Suppressor macrophage treated with lipopolysaccharide for 4 hours (primary cell): ENCODE data around the gene PDHX.
"Not testable (repeated sequence)": the region's sequence is repeated elsewhere in the genome, so short reads cannot be mapped to it uniquely, and the experiment has no call there.

Experiments used
- DNase-seq: peaks from one replicate; pipeline ENCODE4 v3.0.0-alpha.2; 2020

Gene PDHX

DNA sequence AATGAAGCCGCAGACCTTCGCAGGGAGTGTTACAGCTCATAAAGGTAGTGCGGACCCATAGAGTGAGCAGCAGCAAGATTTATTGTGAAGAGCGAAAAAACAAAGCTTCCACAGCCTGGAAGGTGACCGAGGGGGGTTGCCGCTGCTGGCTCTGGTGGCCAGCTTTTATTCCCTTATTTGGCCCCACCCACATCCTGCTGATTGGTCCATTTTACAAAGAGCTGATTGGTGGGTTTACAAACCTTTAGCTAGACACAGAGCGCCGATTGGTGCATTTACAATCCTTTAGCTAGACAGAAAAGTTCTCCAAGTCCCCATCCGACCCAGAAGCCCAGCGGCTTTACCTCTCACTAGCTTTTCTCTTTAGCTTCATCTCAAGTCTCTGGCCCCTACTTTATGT lies 2.9 kb upstream of the PDHX start:
- not testable (repeated sequence) for DNase-seq

- DNase-seq: peak; percentile 27
Observed at GRCh38 chr11:34915136-34916014, 1.0 kb upstream of the PDHX start.

DNA sequence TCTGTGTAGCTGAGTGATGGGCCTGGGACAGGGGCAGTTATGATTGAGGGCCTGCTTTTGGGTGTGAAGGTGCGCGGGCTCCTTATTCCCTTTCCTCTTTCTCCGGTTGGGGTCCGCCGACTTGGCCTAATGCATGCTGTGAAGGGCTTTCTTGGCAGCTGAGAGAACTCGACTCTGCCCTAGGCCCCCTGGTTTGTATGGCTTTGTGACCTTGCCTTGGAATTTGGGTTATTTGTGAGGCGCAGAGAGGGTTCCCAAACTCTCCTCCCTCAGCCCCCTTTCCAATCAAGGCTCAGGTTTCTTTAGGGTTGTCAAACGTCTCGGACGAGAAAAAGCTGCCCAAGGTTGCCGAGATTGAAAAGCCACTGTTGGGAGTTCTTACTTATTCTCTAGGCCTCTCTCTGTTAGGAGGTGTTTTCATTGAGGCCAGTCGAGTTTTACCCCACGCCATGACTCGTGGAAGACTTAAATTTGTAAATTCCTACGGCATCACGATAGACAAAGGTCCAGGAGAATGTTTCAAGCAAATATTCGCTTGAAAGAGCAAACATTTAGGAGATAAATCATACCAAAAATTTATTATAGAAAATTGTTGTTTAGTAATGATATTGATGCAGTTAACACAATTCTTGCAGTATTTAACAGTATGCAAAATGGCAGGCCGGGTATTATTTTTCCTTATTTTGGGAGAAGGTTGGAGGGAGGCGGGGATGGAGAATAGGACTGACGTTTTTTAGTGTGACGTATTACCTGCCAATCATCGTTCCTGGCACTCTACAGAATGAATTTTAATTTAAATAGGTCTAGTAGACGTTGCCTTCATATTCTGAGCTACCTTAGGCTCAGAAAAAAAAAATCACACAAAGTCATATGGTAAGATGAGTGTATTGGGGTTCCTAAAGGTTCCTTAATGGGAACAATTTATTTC lies 689 bp downstream of the PDHX start:
- DNase-seq: no peak

- no peak for DNase-seq
Observed at GRCh38 chr11:34921156-34921555, 4.7 kb downstream of the PDHX start.

DNA sequence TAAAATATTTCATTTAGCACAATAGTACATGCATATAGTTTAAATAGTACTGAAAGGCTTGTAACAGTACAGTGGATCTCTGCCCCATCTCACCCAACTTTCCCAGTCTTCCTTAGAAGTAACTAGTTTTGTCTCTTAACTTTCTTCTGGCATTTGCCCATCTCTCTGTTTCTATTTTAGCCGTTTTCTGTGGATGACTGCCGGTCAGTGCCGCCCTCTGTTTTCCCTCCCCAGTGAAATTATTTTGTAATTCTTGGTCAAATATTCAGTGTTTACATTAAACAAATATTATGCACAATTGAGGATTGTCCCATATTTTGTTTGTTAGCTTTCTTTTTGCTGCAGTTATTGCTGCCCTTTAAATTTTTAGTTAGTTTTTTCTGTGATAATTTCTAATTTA lies 8.3 kb downstream of the PDHX start:
- DNase-seq: no peak

DNA sequence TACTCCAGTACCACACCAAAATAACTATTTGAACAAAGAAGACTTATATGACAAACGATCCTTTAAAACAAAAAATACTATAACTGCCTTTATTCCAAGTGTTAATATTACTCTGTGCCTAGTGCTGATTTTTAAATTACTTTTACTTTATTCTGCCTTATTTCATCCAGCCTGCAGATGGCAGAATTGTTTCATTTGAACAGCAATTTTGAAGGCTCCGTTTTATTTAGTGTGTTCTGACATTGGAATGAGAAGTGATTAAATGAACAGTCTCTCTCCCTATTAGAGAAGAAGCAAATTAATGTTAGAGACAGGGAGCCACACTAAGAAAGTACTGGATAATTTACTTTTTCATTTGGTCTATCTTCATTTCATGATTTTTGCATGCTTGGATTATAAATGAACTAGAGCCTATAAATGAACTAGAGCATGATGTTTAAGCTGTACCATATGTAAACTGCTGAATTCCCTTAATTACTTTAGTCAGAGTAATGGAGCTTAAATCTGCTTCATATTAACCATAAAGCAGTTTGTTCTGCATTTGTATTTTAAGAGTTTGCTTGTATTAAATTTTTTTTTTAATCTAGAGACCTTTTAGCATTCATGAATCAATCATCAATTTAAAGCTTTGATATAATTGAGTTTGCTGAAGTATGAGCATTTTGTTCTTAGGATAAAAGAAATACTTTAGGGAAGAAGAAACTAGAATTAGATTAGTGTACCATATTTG lies 9.8 kb downstream of the PDHX start:
- DNase-seq: peak; percentile 76

GRCh38 chr11:34926831-34927132 lies 10.4 kb downstream of the PDHX start:
- DNase-seq: peak; percentile 75

GRCh38 chr11:34928268-34928959 lies 12.0 kb downstream of the PDHX start:
- no peak for DNase-seq

- DNase-seq: no peak
Observed at GRCh38 chr11:34928960-34929680, 12.7 kb downstream of the PDHX start.

DNA sequence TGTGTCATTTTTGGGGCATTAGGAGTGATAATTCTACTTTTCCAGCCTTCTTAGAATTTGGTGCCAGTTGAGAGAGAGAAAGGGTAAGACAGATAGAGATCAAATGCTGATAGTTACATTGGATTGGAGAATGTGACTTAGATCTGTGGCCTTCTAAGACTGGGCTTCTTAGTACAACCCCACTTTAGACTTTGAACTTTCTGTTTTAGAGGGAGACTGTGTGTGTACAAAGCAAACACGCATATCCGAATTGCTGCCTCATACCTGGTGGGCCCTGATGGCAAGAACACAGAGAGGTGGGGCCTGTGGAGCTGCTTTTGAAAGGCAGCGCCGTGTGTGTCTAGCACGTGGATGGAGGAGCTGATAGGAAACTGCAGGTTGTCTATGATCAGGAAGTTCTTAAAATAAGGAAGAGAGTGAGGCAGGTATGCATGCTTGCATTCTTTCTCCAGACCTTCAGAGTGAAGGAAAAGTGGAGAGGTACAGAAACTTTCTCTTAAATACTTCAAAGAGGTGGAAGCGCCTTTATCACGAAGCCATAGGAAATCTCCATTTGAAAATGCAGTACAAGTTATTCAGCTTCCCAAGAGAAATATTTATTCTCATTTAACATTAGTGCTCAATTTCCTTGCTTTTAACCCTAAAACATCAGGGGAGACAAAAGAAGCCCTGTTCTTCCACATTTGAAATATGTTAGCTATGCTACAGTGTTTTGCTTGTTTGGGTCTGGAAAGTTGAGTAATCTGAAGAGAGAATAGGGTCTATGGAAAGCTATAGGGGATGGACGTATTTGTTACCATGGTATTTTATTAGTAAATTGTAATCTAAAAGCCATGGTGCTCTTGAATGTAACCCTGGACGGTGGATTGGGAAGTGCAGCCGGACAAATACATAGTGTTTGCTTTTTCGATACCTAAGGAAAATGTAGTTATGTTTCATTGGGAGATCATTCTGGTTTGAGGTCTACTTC lies 13.7 kb downstream of the PDHX start:
- DNase-seq: no peak

DNA sequence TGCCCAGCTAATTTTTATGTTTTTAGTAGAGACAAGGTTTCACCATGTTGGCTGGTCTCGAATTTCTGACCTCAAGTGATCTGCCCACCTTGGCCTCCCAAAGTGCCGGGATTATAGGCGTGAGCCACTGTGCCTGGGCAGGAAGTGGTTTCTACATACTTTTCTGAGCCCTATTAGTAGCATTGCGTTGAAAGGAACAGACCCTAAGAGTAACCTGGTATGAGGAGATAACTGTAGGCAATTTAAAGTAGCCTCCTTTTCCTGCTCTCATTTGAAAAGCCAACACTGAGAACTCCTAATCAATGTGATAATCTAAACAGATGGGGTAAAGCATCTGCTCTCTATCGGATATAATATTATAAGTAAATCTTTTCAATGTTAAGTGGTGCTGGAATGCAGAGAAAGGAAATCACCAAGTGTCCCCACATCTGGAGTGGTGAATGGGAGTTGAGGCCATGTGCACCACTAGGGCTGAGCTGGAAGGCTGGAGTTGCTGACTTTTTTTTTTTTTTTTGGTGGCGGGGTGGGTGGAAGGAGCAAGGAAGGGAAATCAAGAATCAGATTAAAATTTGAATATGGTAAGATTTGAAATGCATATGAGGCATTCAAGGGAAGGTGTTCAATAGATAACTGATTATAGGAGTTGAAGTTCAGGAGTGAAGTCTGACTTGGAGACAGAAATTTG lies 20.7 kb downstream of the PDHX start:
- no peak for DNase-seq

- DNase-seq: no peak
Observed at GRCh38 chr11:34938611-34939010, 22.2 kb downstream of the PDHX start.

GRCh38 chr11:34940026-34940677 lies 23.7 kb downstream of the PDHX start:
- DNase-seq: no peak

GRCh38 chr11:34941688-34942087 lies 25.3 kb downstream of the PDHX start:
- DNase-seq: no peak

DNA sequence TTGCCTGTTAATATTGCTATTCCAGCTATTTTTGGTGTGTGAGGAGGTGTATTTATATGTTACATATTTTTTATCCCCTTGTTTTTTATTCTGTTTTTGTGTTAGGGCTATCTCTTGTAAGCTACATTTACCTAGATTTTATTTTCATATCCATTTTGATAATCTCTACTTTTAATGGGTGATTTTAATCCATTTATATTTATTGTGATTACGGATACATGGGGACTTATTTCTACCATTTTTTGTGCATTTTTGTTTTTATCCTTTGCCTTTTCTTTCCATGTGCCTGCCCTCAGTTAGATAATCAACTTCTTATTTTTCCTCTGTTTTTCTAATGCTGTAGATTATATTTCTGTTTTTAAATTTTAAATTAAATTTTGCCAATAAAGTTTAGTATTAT lies 28.3 kb downstream of the PDHX start:
- no peak for DNase-seq

- DNase-seq: no peak
Observed at GRCh38 chr11:34948696-34949095, 32.3 kb downstream of the PDHX start.

DNA sequence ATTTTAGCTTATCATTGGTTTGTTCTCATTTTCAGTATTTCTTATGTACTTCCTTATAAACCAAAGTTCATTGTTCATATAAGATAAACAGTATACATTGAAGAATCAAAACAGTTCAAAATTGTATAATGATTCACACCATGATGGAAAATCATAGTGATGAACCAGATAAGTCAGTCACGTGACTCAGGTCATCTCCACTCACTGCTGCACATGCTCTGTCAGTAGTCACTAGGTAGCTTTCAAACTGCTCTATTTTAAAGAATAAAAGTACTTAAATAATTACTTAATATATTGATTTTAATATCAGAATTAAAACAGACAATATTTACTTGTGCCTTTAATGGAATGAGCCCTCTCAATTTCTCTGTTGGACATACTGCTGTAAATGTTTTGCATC lies 37.5 kb downstream of the PDHX start:
- DNase-seq: peak; percentile 7

DNA sequence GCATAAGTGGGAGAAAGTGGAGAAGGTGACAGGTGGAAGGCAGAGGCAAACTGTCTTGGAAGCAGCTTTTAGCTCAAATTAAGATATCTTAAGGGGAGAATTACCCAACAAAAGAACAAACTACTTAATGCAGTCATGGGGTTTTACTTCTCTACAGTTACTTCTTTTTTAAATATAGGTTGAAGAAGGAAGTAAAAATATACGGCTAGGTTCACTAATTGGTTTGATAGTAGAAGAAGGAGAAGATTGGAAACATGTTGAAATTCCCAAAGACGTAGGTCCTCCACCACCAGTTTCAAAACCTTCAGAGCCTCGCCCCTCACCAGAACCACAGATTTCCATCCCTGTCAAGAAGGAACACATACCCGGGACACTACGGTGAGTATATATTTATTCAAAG lies 40.8 kb downstream of the PDHX start:
- peak; percentile 51 for DNase-seq

DNA sequence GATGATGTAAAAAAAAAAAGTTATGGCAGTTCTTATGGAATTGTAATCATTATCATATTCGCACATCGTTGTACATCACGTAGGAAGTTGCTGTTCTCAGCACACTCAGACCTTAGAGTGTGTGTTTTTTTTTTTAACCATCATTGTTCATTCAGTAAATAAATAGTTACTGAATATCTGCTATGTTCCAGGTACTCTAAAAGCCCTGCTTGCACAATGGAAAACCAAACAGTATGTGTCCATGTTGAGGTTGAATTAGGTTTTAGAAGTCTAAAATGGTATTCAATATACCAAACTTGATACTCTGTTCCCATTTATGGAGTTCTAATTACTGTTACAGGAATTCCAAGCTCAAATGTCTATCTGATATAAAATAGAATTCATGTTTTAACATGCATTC lies 41.2 kb downstream of the PDHX start:
- no peak for DNase-seq

GRCh38 chr11:34959770-34960169 lies 43.4 kb downstream of the PDHX start:
- DNase-seq: no peak
